Esophagus (tissue), 2 donors: Measurements from ENCODE around the gene LRRC71. TPM values are rescaled to one million over a fixed set of nuclear protein-coding genes. Genes with fewer than 3 reads are reported as not detected.

Experiments
- H3K27ac ChIP-seq, 2 donors: one replicate each; pipeline ENCODE4 v1.5.1; 2013; ENCODE audit warnings: low read depth in 2 of 2, mild to moderate bottlenecking in 2 of 2, inconsistent platforms in 1 of 2, low read length in 1 of 2, moderate library complexity in 1 of 2
- H3K27me3 ChIP-seq, 2 donors: one replicate each; pipeline ENCODE4 v1.6.1; 2013; ENCODE audit warnings: low read length in 2 of 2, control low read depth in 1 of 2, mild to moderate bottlenecking in 1 of 2; ENCODE audit not compliant: insufficient read depth in 2 of 2, control insufficient read depth in 1 of 2
- H3K36me3 ChIP-seq, 2 donors: one replicate each; pipeline ENCODE4 v1.6.1; 2013; ENCODE audit warnings: low read length in 1 of 2; ENCODE audit not compliant: control insufficient read depth in 2 of 2, insufficient read depth in 2 of 2
- H3K4me1 ChIP-seq, 2 donors: one replicate each; pipeline ENCODE4 v1.6.1; 2013; ENCODE audit warnings: low read length in 1 of 2; ENCODE audit not compliant: control insufficient read depth in 2 of 2, insufficient read depth in 2 of 2
- H3K4me3 ChIP-seq, 2 donors: one replicate each; pipeline ENCODE4 v1.5.1; 2013; ENCODE audit warnings: low read length in 2 of 2, mild to moderate bottlenecking in 2 of 2, low read depth in 1 of 2, moderate library complexity in 1 of 2
- H3K9me3 ChIP-seq, 2 donors: one replicate each; pipeline ENCODE4 v1.6.1; 2013; ENCODE audit warnings: mild to moderate bottlenecking in 2 of 2, low read depth in 1 of 2, low read length in 1 of 2, moderate library complexity in 1 of 2; ENCODE audit not compliant: control insufficient read depth in 2 of 2, insufficient read depth in 1 of 2
- WGBS, 2 donors: extraction: QIAGEN DNeasy Blood & Tissue Kit; methylation state at CpG; one replicate each; pipeline ENCODE4 v1.1.7; 2013; 5-methylcytosine and 5-hydroxymethylcytosine counted together
- polyA plus RNA-seq, 2 donors: library from polyadenylated mRNA; stranded (reverse); fragments of 200-250 nt; gene quantifications; one replicate each; pipeline ENCODE4 v1.2.3, GENCODE V29; 2013
- donor health status: healthy with polysubstance abuse.
- donor health status: Bipolar disorder and iron deficiency.

Gene LRRC71
- polyA plus RNA-seq, 2 donors: 0.04 TPM; not detected in 1

DNA sequence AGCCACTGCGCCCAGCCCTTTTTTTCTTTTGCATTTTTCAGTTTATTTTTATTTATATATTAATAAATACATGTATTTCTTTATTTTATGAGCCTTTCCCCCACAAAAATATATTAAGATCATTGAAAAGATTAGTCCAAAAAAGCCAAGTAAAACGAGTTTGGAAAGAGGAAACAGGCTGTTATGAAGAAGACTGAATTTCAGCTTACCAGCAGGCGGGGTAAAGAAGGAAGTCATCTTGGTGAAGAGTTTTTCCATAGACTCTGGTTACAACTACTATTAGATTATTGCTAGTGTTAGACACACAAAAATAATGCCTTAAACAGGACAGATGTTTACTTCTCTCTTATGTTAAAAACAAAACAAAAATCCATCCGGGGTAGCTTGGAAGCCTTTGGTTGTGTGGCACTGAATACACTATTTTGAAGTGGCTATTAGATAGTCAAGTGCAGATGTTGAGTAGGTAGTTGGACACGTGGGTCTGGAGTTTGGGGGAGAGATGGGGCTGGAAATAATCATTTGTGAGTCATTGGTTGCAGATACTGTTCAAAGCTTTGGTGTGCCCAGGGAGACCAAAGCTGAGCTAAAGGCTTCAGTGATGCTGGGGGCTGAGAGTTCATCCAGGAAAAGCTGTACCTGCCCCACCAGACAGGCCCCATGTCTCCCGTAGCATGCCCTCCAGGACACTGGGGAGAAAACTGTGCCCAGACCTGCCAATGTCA, 8.7 kb upstream of the LRRC71 start:
- WGBS, 2 donors: 69 to 76% methylated on average over 6 of the region's 6 CpGs
- no peak overlapping the region for H3K27ac ChIP-seq
- no peak overlapping the region for H3K4me3 ChIP-seq
- H3K36me3 ChIP-seq: peaks cover 0 to 9% of the 10 kb centered on the region in 2 donors
- H3K27me3 ChIP-seq: no peaks in the 10 kb centered on the region
- peaks cover 0 to 10% of the 10 kb centered on the region in 2 donors for H3K4me1 ChIP-seq
- no peaks in the 10 kb centered on the region for H3K9me3 ChIP-seq

DNA sequence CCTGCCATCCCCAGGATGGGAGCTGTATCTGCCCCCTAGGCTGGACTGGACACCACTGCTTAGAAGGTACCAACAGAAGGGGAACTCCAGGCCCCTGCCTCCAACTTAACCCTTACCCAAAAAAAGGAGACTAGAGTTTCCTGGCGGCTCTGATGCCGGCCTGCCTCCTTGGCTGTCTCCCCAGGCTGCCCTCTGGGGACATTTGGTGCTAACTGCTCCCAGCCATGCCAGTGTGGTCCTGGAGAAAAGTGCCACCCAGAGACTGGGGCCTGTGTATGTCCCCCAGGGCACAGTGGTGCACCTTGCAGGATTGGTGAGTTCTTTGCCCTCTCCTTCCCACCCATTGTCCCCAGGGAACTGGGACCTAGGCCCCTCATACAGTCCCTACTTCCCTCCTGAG, 8.1 kb upstream of the LRRC71 start:
- Histone ChIP-seq H3K27me3 (no peaks in the 10 kb centered on the region), H3K4me1 (peaks cover 0 to 10% of the 10 kb centered on the region in 2 donors), H3K9me3 (no peaks in the 10 kb centered on the region), H3K27ac (no peak overlapping the region), H3K4me3 (no peak overlapping the region), H3K36me3 (peaks cover 0 to 9% of the 10 kb centered on the region in 2 donors)
- 58 to 81% methylated on average over 2 of the region's 2 CpGs for WGBS, 2 donors

DNA sequence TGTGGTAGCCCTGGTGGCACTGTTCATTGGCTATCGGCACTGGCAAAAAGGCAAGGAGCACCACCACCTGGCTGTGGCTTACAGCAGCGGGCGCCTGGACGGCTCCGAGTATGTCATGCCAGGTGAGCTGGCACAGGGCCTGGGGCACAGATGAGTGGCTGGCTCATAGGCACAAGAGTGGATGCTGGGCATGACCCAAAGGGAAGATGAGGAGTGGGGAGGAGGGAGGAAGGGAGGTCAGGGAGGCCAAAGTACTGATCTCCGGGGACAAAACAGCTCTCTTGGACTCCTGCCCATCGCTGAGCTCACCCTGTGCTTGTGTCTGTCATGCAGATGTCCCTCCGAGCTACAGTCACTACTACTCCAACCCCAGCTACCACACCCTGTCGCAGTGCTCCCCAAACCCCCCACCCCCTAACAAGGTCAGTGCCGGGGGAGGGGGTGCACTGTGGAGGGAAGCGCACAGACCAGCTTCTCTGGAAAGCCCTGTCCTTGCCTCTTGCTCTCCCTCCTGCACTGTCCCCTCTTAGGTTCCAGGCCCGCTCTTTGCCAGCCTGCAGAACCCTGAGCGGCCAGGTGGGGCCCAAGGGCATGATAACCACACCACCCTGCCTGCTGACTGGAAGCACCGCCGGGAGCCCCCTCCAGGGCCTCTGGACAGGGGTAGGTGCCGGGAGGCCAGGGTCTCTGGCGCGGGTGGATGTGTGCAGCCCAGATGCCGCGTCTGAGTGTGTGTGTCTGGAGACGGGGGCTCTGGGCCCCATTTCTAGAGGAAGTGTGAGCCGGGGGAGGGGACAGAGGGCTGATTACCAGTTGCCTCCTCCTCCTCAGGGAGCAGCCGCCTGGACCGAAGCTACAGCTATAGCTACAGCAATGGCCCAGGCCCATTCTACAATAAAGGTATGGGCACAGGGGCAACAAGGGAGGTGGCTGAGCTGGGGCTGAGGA, 7.3 kb upstream of the LRRC71 start:
- Histone ChIP-seq H3K27me3 (no peaks in the 10 kb centered on the region), H3K4me3 (no peak overlapping the region), H3K9me3 (no peaks in the 10 kb centered on the region), H3K4me1 (peaks cover 0 to 5% of the 10 kb centered on the region in 2 donors), H3K36me3 (peaks cover 0 to 9% of the 10 kb centered on the region in 2 donors), H3K27ac (no peak overlapping the region)
- WGBS, 2 donors: 64 to 77% methylated on average over 23 to 24 of the region's 24 CpGs

GRCh38 chr1:156913809-156914387, 6.5 kb upstream of the LRRC71 start:
- Histone ChIP-seq H3K27me3 (no peaks in the 10 kb centered on the region), H3K4me3 (no peak overlapping the region), H3K36me3 (peaks cover 0 to 9% of the 10 kb centered on the region in 2 donors), H3K4me1 (peaks cover 0 to under 1% of the 10 kb centered on the region in 2 donors), H3K27ac (no peak overlapping the region), H3K9me3 (no peaks in the 10 kb centered on the region)
- WGBS, 2 donors: 84 to 89% methylated on average over 13 of the region's 13 CpGs

DNA sequence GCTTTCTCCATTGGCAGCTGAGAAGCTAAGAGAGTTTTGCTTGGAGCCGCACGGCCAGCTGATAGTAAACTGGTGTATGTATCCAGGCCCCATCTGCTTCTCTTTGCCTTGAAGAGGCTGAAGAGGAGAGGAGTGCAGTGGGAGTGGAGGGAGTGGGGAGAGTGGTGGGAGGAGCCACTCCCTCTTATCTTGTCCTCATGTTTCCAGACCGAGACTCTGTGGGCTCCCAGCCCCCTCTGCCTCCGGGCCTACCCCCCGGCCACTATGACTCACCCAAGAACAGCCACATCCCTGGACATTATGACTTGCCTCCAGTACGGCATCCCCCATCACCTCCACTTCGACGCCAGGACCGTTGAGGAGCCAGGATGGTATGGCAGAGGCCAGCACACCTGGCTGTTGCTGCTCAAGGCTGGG, 6.0 kb upstream of the LRRC71 start:
- no peaks in the 10 kb centered on the region for H3K27me3 ChIP-seq
- H3K9me3 ChIP-seq: no peaks in the 10 kb centered on the region
- H3K27ac ChIP-seq: no peak overlapping the region
- H3K4me1 ChIP-seq: no peaks in the 10 kb centered on the region
- no peak overlapping the region for H3K4me3 ChIP-seq
- H3K36me3 ChIP-seq: peaks cover 0 to 9% of the 10 kb centered on the region in 2 donors
- WGBS, 2 donors: 78 to 83% methylated on average over 9 of the region's 9 CpGs

GRCh38 chr1:156921053-156921529, 659 bp downstream of the LRRC71 start:
- no peak overlapping the region for H3K27ac ChIP-seq
- H3K4me1 ChIP-seq: peaks cover under 1 to 8% of the 10 kb centered on the region in 2 donors
- WGBS, 2 donors: 67% methylated on average over 7 of the region's 7 CpGs
- peaks cover 0 to 3% of the 10 kb centered on the region in 2 donors for H3K9me3 ChIP-seq
- H3K27me3 ChIP-seq: peaks cover 0 to 30% of the 10 kb centered on the region in 2 donors
- no peaks in the 10 kb centered on the region for H3K36me3 ChIP-seq
- H3K4me3 ChIP-seq: no peak overlapping the region

DNA sequence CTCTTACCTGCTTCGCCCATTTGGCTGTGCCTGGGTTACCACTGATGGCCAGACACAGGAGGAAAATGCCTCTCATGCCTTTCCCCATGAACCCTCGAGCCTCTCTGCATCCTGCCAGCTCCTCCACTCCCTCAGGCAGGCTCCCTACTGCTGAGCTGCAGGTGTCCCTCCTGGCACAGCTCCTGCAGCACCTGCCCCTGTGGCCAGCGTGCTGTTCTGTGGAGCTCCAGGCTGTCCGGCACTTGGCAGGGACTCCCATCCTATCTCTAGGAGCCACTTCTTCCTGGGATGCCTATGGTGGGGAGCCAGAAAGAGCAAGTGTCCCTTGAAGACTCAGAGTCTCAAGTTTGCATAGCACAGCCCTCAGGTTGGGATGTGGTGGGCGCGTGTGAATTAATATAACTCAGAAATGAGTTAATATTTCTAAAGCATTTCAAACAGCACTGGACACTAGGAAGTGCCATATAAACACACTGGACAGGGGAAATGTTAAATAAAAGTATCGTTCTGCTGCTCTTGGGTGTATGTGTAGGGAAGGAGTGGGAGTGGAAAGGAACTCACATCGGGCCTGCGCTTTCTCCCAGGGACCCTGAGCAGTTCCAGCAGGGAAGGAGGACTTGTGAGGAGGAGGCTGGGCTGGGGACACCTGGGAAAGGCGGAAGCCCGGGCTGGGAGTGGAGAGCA, 2.7 kb downstream of the LRRC71 start:
- H3K27ac ChIP-seq: no peak overlapping the region
- no peak overlapping the region for H3K4me3 ChIP-seq
- H3K9me3 ChIP-seq: peaks cover 0 to 10% of the 10 kb centered on the region in 2 donors
- H3K27me3 ChIP-seq: peaks cover 0 to 39% of the 10 kb centered on the region in 2 donors
- no peaks in the 10 kb centered on the region for H3K36me3 ChIP-seq
- 12 to 18% methylated on average over 11 of the region's 11 CpGs for WGBS, 2 donors
- peaks cover 2 to 14% of the 10 kb centered on the region in 2 donors for H3K4me1 ChIP-seq

GRCh38 chr1:156923670-156924477, 3.4 kb downstream of the LRRC71 start:
- WGBS, 2 donors: 4 to 5% methylated on average over 59 to 64 of the region's 64 CpGs
- Histone ChIP-seq H3K27ac (no peak overlapping the region), H3K9me3 (peaks cover 0 to 10% of the 10 kb centered on the region in 2 donors), H3K27me3 (peaks cover 0 to 39% of the 10 kb centered on the region in 2 donors), H3K4me3 (no peak overlapping the region), H3K36me3 (no peaks in the 10 kb centered on the region), H3K4me1 (peaks cover 2 to 14% of the 10 kb centered on the region in 2 donors)
